Pancreas (tissue), 10 donors: Measurements from ENCODE around the gene CC2D1A. TPM values are rescaled to one million over a fixed set of nuclear protein-coding genes. Genes with fewer than 3 reads are reported as not detected.
A peak's percentile ranks its signal among the peaks of the same experiment; 100 is the strongest.

Experiments used
- ATAC-seq, 4 donors: fragments of 200-7000 bp; cut with Tn5 transposase; one replicate each; pipeline versions ENCODE4 v1.8.0 to v1.9.1; 2020; ENCODE audit warnings: mild to moderate bottlenecking in 4 of 4, moderate library complexity in 4 of 4
- DNase-seq, 6 donors: peaks; one replicate each; pipeline ENCODE4 v3.0.0-alpha.2; 2020
- FAIRE-seq: peaks from 2 replicates; lab custom pipeline; 2012; peaks lifted over from hg19 to GRCh38; lab: Jason Lieb, UNC
- H3K27ac ChIP-seq, 4 donors: fragments of 200-600 bp; sonication (generic); 1 replicate in 3 of 4; 2 replicates in 1 of 4; pipeline versions ENCODE4 v1.5.0 to v1.8.0; 2020
- H3K27me3 ChIP-seq, 4 donors: fragments of 200-600 bp; one replicate each; pipeline ENCODE4 v1.8.0; 2021
- H3K36me3 ChIP-seq, 3 donors: fragments of 200-600 bp; sonication (generic) in 1 of 3; one replicate each; pipeline versions ENCODE4 v1.5.0 to v1.8.0; 2020 to 2021
- H3K4me1 ChIP-seq, 3 donors: fragments of 200-600 bp; one replicate each; pipeline ENCODE4 v1.8.0; 2021
- H3K4me3 ChIP-seq, 4 donors: fragments of 200-600 bp; sonication (generic) in 2 of 4; one replicate each; pipeline versions ENCODE4 v1.5.0 to v1.8.0; 2020 to 2021
- H3K9me3 ChIP-seq, 4 donors: fragments of 200-600 bp; one replicate each; pipeline ENCODE4 v1.8.0; 2021
- WGBS, 2 donors: extraction: QIAGEN DNeasy Blood & Tissue Kit; methylation state at CpG; one replicate each; pipeline ENCODE4 v1.1.7; 2013; 5-methylcytosine and 5-hydroxymethylcytosine counted together
- intact Hi-C, 3 donors: fragments of 100-400 bp; cut with DNase I; formaldehyde crosslinking; loops; one replicate each; pipeline versions ENCODE4 v1.11.1 to v1.14.2; 2022
- polyA plus RNA-seq, 2 donors: library from polyadenylated mRNA; stranded (reverse); fragments of 200-250 nt; gene quantifications; one replicate each; pipeline ENCODE4 v1.2.3, GENCODE V29; 2013
- total RNA-seq, 6 donors: library from RNA; stranded (reverse); fragmentation: NEBNext Ultra II Directional in 4 of 6; extraction: Animal tissue kit (Norgen Biotek cat#: 25700) in 4 of 6; gene quantifications; one replicate each; pipeline versions ENCODE4 v1.2.1 to v1.2.4, GENCODE V29; 2021 to 2023
- TF ChIP-seq, protein P1 (sequence below), 4 donors: fragments of 200-600 bp; sonication (generic) in 3 of 4; IDR thresholded peaks; one replicate each; pipeline versions ENCODE4 v1.5.0 to v1.8.0; 2021; ENCODE audit warnings: antibody characterized with exemption in 4 of 4
- donor health status: healthy with polysubstance abuse.
- donor health status: DM: no; HTN: no; CAD: no; lungs with moderate emphysema.
- donor health status: DM: no; HTN: no; CAD: no.
- donor health status: control.
- donor health status: control.
- donor health status: Bipolar disorder and iron deficiency.
- donor health status: DM: yes; HTN: yes; CAD: no.
- donor health status: DM: no; HTN: no; CAD: no.
- donor health status: DM: no; HTN: no; CAD: no.
- donor health status: DM: yes; HTN: yes; CAD: no.

CC2D1A gene
- total and polyA plus RNA-seq, 8 donors = 23.0 to 78.6 (median 27.2) TPM

DNA sequence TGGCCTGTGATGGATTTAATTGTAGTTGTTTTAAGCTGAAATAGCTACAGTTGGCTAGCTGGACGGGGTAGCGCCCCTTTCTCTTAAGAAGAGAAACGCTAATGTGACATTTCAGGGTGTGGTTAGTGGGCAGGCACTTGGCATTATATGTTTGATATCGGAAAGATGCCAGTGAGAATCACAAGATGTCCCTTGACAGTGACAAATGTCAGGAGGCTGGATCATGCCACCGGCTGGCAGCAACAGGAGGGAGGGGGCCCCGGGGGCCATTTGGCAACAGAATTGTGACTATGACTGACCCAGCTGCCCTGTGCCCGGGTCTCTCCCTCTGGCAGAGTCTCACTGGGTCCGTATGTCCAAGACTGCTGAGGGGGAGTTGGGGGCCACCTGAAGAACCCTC is 51.0 kb downstream of the CC2D1A start:
- Histone ChIP-seq H3K27me3 (no peaks in the 10 kb centered on the region), H3K4me1 (peaks cover 6 to 9% (median 8%) of the 10 kb centered on the region in 3 donors), H3K36me3 (peaks cover 5 to 37% (median 8%) of the 10 kb centered on the region in 3 donors), H3K27ac (no peak overlapping the region), H3K4me3 (no peak overlapping the region), H3K9me3 (no peaks in the 10 kb centered on the region)
- ATAC-seq (no peak), FAIRE-seq (no peak), DNase-seq (no peak)
- intact Hi-C loops = no loop called here
- TF ChIP-seq, protein P1, sequence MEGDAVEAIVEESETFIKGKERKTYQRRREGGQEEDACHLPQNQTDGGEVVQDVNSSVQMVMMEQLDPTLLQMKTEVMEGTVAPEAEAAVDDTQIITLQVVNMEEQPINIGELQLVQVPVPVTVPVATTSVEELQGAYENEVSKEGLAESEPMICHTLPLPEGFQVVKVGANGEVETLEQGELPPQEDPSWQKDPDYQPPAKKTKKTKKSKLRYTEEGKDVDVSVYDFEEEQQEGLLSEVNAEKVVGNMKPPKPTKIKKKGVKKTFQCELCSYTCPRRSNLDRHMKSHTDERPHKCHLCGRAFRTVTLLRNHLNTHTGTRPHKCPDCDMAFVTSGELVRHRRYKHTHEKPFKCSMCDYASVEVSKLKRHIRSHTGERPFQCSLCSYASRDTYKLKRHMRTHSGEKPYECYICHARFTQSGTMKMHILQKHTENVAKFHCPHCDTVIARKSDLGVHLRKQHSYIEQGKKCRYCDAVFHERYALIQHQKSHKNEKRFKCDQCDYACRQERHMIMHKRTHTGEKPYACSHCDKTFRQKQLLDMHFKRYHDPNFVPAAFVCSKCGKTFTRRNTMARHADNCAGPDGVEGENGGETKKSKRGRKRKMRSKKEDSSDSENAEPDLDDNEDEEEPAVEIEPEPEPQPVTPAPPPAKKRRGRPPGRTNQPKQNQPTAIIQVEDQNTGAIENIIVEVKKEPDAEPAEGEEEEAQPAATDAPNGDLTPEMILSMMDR (IDR thresholded peaks at IDR 0.05) = no peak
- 73 to 75% methylated on average over 8 of the region's 8 CpGs for WGBS, 2 donors

DNA sequence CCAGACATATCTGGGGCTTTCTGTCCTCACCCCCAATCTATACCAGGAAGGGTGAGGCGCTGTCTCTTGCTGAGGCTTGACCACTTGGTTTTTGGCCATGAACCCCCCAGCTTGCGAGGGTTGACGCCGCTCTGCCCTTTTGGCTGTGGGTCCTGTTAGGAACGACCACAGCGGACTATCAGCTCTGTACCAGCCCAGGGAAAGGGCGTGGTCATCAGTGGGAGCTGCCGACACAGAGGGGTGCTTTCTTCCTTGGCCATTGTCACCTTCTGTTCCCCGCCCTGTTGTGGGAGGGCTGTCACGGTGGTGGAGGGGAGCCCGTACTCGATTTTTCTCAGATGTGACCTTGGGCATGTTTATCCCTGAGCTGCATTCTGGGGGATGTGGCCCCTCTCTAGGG is 52.0 kb downstream of the CC2D1A start:
- H3K4me3 ChIP-seq = no peak overlapping the region
- WGBS, 2 donors = 74 to 82% methylated on average over 12 of the region's 12 CpGs
- H3K4me1 ChIP-seq = peaks cover 4 to 8% (median 8%) of the 10 kb centered on the region in 3 donors
- ATAC-seq = no peak
- H3K27me3 ChIP-seq = no peaks in the 10 kb centered on the region
- H3K9me3 ChIP-seq = no peaks in the 10 kb centered on the region
- DNase-seq = no peak
- TF ChIP-seq, protein P1 (IDR thresholded peaks at IDR 0.05) = no peak
- intact Hi-C loops = no loop called here
- peaks cover 5 to 43% (median 8%) of the 10 kb centered on the region in 3 donors for H3K36me3 ChIP-seq
- H3K27ac ChIP-seq = no peak overlapping the region
- FAIRE-seq = no peak

DNA sequence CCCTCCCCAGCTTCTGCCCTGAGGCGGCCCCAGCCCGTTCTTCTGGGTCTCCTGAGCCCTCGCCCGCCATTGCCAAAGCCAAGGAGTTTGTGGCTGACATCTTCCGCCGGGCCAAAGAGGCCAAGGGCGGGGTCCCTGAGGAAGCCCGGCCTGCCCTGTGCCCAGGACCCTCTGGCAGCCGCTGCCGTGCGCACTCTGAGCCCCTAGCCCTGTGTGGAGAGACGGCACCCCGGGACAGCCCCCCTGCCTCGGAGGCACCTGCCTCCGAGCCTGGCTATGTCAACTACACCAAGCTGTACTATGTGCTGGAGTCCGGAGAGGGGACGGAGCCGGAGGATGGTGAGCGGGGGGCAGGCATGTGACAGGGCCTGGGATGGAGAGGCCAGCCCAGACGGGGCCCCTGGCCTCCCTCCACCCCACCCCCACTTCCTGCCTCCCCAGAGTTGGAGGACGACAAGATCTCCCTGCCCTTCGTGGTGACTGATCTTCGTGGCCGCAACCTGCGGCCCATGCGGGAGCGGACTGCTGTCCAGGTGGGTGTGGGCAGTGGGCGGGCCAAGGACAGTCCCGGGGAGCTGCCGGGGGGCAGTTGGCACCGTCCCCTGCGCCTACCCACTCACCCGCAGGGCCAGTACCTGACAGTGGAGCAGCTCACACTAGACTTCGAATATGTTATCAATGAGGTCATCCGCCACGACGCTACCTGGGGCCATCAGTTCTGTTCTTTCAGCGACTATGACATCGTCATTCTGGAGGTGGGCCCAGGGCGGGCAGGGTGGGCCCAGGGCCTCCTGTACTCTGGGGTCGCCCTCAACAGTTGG is 53.4 kb downstream of the CC2D1A start:
- FAIRE-seq (no peak), DNase-seq (peak in 2 of 6 donors; percentile 40 to 70), ATAC-seq (peak in 1 of 4 donors; percentile 2)
- TF ChIP-seq, protein P1 (IDR thresholded peaks at IDR 0.05) = no peak
- no peak overlapping the region for H3K4me3 ChIP-seq
- whole genome bisulfite sequencing, 2 donors = 87 to 88% methylated on average over 38 to 41 of the region's 41 CpGs
- no peaks in the 10 kb centered on the region for H3K27me3 ChIP-seq
- no peak overlapping the region for H3K27ac ChIP-seq
- no peaks in the 10 kb centered on the region for H3K4me1 ChIP-seq
- intact Hi-C loops = no loop called here
- no peaks in the 10 kb centered on the region for H3K9me3 ChIP-seq
- H3K36me3 ChIP-seq = peaks cover 5 to 52% (median 11%) of the 10 kb centered on the region in 3 donors

DNA sequence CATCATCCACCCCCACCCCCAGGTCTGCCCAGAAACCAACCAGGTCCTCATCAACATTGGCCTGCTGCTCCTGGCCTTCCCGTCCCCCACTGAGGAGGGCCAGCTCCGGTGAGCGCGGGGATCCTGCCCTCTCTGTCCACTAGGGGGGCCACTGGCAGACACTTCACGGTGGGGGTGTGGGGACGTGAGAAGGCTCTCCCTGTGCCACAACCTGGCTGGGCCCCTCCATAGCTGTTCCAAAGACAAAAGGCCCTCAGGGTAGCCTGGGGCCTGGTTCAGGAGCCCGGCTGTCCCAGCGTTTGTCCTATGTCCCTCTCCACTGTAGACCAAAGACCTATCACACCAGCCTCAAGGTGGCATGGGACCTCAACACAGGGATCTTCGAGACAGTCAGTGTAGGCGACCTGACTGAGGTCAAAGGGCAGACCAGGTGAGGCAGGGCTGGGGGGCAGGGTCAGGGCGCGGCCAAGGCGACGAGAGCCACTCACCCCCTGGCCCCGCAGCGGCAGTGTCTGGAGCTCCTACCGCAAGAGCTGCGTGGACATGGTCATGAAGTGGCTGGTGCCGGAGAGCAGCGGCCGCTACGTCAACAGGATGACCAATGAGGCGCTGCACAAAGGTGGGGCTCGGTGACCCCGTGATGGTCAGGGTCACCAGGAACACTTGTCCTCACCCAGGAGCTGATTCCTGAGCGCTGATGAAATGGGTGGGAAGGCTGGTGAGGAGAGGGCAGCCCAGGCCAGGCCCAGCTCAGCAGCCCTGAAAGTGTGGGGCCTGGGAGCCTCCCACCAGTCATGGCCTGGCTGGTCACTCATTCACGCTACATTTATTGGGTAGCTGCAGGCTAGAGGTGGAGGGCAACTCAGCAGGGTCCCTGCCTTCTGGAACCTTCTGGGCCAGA is 54.2 kb downstream of the CC2D1A start:
- no peak for FAIRE-seq
- ATAC-seq = peak; percentile 21 to 48 (median 31)
- no peaks in the 10 kb centered on the region for H3K27me3 ChIP-seq
- no peaks in the 10 kb centered on the region for H3K9me3 ChIP-seq
- no peak overlapping the region for H3K27ac ChIP-seq
- H3K36me3 ChIP-seq = peaks cover 5 to 52% (median 11%) of the 10 kb centered on the region in 3 donors
- WGBS, 2 donors = 87 to 90% methylated on average over 27 of the region's 27 CpGs
- peak in 2 of 6 donors; percentile 40 to 74 for DNase-seq
- TF ChIP-seq, protein P1 (IDR thresholded peaks at IDR 0.05) = no peak
- intact Hi-C loops = no loop called here
- no peak overlapping the region for H3K4me3 ChIP-seq
- no peaks in the 10 kb centered on the region for H3K4me1 ChIP-seq
